HepG2 (cell line): ENCODE measurements around the gene FLT3LG. TPM values are rescaled to one million over a fixed set of nuclear protein-coding genes. Genes with fewer than 3 reads are reported as not detected.
A peak's percentile ranks its signal among the peaks of the same experiment; 100 is the strongest.

Experiments used
- ARNT ChIP-seq: fragments of 450-650 bp; IDR thresholded peaks from 2 replicates; pipeline ENCODE4 v1.6.1; 2017
- ETV5 ChIP-seq: IDR thresholded peaks from 2 replicates; pipeline ENCODE4 v1.6.1; 2018; ENCODE audit warnings: missing biosample characterization, missing genetic modification reagents, inconsistent platforms, borderline replicate concordance
- NFE2L1 ChIP-seq: sonication (generic); formaldehyde crosslinking; IDR thresholded peaks from 2 replicates; pipeline ENCODE4 v1.4.0; 2020; ENCODE audit warnings: missing genetic modification reagents, mild to moderate bottlenecking, borderline replicate concordance
- NFYC ChIP-seq: IDR thresholded peaks from 2 replicates; pipeline ENCODE4 v1.6.1; 2016; ENCODE audit warnings: missing genetic modification reagents, missing compliant biosample characterization
- PRPF4 ChIP-seq: fragments of 200-400 bp; formaldehyde crosslinking; IDR thresholded peaks from 2 replicates; pipeline ENCODE4 v1.6.1; 2016; ENCODE audit warnings: low read length, low read depth; ENCODE audit not compliant: poor library complexity, severe bottlenecking
- SOX13 ChIP-seq, 3 experiments: fragments of 450-650 bp in 1 of 3; sonication (generic) in 1 of 3; formaldehyde crosslinking in 1 of 3; IDR thresholded peaks in 2 of 3; conservative IDR thresholded peaks in 1 of 3; 2 replicates each; pipeline versions ENCODE4 v1.5.0 to v1.6.1; 2016 to 2020; ENCODE audit warnings: antibody characterized with exemption in 1 of 3, mild to moderate bottlenecking in 1 of 3, missing compliant biosample characterization in 1 of 3, missing genetic modification reagents in 1 of 3, moderate library complexity in 1 of 3
- TBX3 ChIP-seq: fragments of 450-650 bp; IDR thresholded peaks from 2 replicates; pipeline ENCODE4 v1.6.1; 2017; ENCODE audit warnings: antibody characterized with exemption, mild to moderate bottlenecking, inconsistent platforms, borderline replicate concordance
- TEAD3 ChIP-seq: optimal IDR thresholded peaks from 2 replicates; pipeline ENCODE3; 2016; ENCODE audit warnings: borderline replicate concordance
- TGIF2 ChIP-seq: IDR thresholded peaks from 2 replicates; pipeline ENCODE4 v1.6.1; 2016; ENCODE audit warnings: control low read depth, missing compliant biosample characterization
- THAP11 ChIP-seq: IDR thresholded peaks from 2 replicates; pipeline ENCODE4 v1.6.1; 2016; ENCODE audit warnings: missing biosample characterization, missing genetic modification reagents
- ZKSCAN1 ChIP-seq: fragments of 150-350 bp; IDR thresholded peaks from 2 replicates; pipeline ENCODE4 v1.6.1; 2014; ENCODE audit warnings: low read length
- ZNF234 ChIP-seq: sonication (generic); formaldehyde crosslinking; conservative IDR thresholded peaks from 2 replicates; pipeline ENCODE4 v1.5.1; 2020; ENCODE audit warnings: mild to moderate bottlenecking, missing genetic modification reagents
- ZNF629 ChIP-seq: sonication (generic); formaldehyde crosslinking; conservative IDR thresholded peaks from 2 replicates; pipeline ENCODE4 v1.5.0; 2020; ENCODE audit warnings: missing genetic modification reagents
- ZNF773 ChIP-seq: sonication (generic); formaldehyde crosslinking; IDR thresholded peaks from 2 replicates; pipeline ENCODE4 v1.4.0; 2020; ENCODE audit warnings: missing genetic modification reagents, borderline replicate concordance
- polyA plus RNA-seq, 8 experiments: library from polyadenylated mRNA; depleted of rRNA in 3 of 8; stranded (reverse) in 7 of 8; unstranded in 1 of 8; fragments of >200 nt; fragmentation: Illumina TruSeq in 4 of 8; extraction: Trizol in 4 of 8; gene quantifications; 2 replicates each; pipeline versions ENCODE4 v1.2.1 to v1.2.3, GENCODE V29; 2011 to 2016; ENCODE audit warnings: low read depth in 4 of 8, missing spikeins in 1 of 8, mixed read lengths in 1 of 8; ENCODE audit not compliant: insufficient read depth in 1 of 8
- total RNA-seq, 5 experiments: library from RNA; depleted of rRNA; stranded (reverse); fragments of >200 nt; fragmentation: Illumina TruSeq; extraction: Trizol; gene quantifications; 2 replicates each; pipeline ENCODE4 v1.2.3, GENCODE V29; 2016; ENCODE audit warnings: low read depth in 1 of 5
- TF ChIP-seq, protein P1 (sequence below): IDR thresholded peaks from 2 replicates; pipeline ENCODE4 v1.4.0; 2020; ENCODE audit warnings: mild to moderate bottlenecking, missing genetic modification reagents
- TF ChIP-seq, protein P2 (sequence below): sonication (generic); formaldehyde crosslinking; IDR thresholded peaks from 2 replicates; pipeline ENCODE4 v1.5.1; 2020; ENCODE audit warnings: missing genetic modification reagents, mild to moderate bottlenecking, borderline replicate concordance
- TF ChIP-seq, protein P3 (sequence below): sonication (generic); formaldehyde crosslinking; IDR thresholded peaks from 2 replicates; pipeline ENCODE4 v1.8.1; 2022; ENCODE audit warnings: low read depth, mild to moderate bottlenecking, missing genetic modification reagents
- TF ChIP-seq, protein P4 (sequence below): sonication (generic); formaldehyde crosslinking; IDR thresholded peaks from 2 replicates; pipeline ENCODE4 v1.4.0; 2020; ENCODE audit warnings: missing genetic modification reagents

Gene FLT3LG
- total and polyA plus RNA-seq, 2 of the 13 experiments (the other 11 are each of a cell fraction or from before 2014, with no cell fraction given) = 1.5 to 2.6 TPM

DNA sequence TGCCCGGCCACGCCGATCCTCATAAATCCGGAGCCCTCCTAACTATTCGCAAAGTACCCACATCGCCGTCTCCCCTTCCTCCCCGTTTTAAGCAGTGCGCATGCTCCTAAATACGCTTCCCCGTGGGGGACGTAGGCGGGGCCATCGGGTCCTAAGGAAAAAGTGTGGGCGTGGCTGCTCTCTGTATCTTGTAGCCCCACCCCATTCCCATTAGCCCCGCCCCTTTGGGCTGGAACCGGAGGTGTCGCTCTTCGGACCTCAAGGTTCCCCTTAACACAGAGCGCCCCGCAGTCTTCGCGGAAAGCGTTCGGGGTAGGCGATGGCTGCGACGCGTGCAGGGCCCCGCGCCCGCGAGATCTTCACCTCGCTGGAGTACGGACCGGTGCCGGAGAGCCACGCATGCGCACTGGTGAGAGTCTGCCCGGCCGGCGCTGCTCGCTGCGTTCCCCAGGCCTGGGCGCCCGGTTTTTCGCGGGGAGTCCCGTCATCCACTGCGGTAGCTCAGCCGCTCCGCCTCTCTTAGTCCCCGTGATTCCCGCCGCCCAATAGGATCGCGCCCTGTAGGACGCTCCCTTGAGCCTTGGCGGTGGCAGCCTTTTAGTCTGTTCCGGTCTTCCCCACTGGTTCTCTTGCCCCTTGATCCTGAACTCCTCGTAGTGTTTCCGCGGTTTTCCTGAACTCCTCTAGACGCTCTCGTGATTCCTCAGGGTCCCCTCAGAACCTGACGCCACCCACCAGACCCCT is 20.8 kb upstream of the FLT3LG start, which contains the start of gene ALDH16A1 (continued):
- TF ChIP-seq, protein P1, sequence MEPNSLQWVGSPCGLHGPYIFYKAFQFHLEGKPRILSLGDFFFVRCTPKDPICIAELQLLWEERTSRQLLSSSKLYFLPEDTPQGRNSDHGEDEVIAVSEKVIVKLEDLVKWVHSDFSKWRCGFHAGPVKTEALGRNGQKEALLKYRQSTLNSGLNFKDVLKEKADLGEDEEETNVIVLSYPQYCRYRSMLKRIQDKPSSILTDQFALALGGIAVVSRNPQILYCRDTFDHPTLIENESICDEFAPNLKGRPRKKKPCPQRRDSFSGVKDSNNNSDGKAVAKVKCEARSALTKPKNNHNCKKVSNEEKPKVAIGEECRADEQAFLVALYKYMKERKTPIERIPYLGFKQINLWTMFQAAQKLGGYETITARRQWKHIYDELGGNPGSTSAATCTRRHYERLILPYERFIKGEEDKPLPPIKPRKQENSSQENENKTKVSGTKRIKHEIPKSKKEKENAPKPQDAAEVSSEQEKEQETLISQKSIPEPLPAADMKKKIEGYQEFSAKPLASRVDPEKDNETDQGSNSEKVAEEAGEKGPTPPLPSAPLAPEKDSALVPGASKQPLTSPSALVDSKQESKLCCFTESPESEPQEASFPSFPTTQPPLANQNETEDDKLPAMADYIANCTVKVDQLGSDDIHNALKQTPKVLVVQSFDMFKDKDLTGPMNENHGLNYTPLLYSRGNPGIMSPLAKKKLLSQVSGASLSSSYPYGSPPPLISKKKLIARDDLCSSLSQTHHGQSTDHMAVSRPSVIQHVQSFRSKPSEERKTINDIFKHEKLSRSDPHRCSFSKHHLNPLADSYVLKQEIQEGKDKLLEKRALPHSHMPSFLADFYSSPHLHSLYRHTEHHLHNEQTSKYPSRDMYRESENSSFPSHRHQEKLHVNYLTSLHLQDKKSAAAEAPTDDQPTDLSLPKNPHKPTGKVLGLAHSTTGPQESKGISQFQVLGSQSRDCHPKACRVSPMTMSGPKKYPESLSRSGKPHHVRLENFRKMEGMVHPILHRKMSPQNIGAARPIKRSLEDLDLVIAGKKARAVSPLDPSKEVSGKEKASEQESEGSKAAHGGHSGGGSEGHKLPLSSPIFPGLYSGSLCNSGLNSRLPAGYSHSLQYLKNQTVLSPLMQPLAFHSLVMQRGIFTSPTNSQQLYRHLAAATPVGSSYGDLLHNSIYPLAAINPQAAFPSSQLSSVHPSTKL (CRISPR knock-in tag) = no peak
- TF ChIP-seq SOX13 (IDR thresholded peaks at IDR 0.05) (no peak), SOX13 (CRISPR knock-in tag; conservative IDR thresholded peaks at IDR 0.05 in 1 of 2, IDR thresholded peaks at IDR 0.05 in 1 of 2) (no peak; a peak in 1 of 4 replicates), NFE2L1 (CRISPR knock-in tag) (no peak), ARNT (no peak), ZNF234 (CRISPR knock-in tag) (no peak), PRPF4 (no peak), ETV5 (CRISPR knock-in tag) (peak; percentile 65; the same call in 1 of the 2 replicates), TGIF2 (CRISPR knock-in tag) (no peak), TEAD3 (CRISPR knock-in tag) (peak; percentile 19), ZNF773 (CRISPR knock-in tag) (no peak), THAP11 (CRISPR knock-in tag) (peak; percentile 88), TBX3 (no peak), ZKSCAN1 (no peak; the same call in 1 of the 2 replicates), ZNF629 (CRISPR knock-in tag) (no peak), NFYC (CRISPR knock-in tag) (peak; percentile 92)
- TF ChIP-seq, protein P2, sequence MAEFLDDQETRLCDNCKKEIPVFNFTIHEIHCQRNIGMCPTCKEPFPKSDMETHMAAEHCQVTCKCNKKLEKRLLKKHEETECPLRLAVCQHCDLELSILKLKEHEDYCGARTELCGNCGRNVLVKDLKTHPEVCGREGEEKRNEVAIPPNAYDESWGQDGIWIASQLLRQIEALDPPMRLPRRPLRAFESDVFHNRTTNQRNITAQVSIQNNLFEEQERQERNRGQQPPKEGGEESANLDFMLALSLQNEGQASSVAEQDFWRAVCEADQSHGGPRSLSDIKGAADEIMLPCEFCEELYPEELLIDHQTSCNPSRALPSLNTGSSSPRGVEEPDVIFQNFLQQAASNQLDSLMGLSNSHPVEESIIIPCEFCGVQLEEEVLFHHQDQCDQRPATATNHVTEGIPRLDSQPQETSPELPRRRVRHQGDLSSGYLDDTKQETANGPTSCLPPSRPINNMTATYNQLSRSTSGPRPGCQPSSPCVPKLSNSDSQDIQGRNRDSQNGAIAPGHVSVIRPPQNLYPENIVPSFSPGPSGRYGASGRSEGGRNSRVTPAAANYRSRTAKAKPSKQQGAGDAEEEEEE = peak; percentile 82; the same call in 1 of the 2 replicates
- TF ChIP-seq, protein P3, sequence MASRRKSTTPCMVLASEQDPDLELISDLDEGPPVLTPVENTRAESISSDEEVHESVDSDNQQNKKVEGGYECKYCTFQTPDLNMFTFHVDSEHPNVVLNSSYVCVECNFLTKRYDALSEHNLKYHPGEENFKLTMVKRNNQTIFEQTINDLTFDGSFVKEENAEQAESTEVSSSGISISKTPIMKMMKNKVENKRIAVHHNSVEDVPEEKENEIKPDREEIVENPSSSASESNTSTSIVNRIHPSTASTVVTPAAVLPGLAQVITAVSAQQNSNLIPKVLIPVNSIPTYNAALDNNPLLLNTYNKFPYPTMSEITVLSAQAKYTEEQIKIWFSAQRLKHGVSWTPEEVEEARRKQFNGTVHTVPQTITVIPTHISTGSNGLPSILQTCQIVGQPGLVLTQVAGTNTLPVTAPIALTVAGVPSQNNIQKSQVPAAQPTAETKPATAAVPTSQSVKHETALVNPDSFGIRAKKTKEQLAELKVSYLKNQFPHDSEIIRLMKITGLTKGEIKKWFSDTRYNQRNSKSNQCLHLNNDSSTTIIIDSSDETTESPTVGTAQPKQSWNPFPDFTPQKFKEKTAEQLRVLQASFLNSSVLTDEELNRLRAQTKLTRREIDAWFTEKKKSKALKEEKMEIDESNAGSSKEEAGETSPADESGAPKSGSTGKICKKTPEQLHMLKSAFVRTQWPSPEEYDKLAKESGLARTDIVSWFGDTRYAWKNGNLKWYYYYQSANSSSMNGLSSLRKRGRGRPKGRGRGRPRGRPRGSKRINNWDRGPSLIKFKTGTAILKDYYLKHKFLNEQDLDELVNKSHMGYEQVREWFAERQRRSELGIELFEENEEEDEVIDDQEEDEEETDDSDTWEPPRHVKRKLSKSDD = no peak; the same call in 1 of the 2 replicates
- TF ChIP-seq, protein P4, sequence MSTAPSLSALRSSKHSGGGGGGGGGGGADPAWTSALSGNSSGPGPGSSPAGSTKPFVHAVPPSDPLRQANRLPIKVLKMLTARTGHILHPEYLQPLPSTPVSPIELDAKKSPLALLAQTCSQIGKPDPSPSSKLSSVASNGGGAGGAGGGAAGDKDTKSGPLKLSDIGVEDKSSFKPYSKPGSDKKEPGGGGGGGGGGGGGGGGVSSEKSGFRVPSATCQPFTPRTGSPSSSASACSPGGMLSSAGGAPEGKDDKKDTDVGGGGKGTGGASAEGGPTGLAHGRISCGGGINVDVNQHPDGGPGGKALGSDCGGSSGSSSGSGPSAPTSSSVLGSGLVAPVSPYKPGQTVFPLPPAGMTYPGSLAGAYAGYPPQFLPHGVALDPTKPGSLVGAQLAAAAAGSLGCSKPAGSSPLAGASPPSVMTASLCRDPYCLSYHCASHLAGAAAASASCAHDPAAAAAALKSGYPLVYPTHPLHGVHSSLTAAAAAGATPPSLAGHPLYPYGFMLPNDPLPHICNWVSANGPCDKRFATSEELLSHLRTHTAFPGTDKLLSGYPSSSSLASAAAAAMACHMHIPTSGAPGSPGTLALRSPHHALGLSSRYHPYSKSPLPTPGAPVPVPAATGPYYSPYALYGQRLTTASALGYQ (CRISPR knock-in tag) = no peak
